H9 (cell line): ENCODE results near the gene HS6ST2. TPM values are rescaled to one million over a fixed set of nuclear protein-coding genes. Genes with fewer than 3 reads are reported as not detected.

Experiments
- DNase-seq: peaks from one replicate; pipeline ENCODE4 v3.0.0-alpha.2; 2017
- H2AFZ ChIP-seq: one replicate; pipeline ENCODE4 v1.6.1; 2013; ENCODE audit warnings: mild to moderate bottlenecking, low read length, control low read depth, moderate library complexity
- H2AK5ac ChIP-seq: 2 replicates; pipeline ENCODE4 v1.6.1; 2013; ENCODE audit warnings: low read length, control low read depth, mixed read lengths; ENCODE audit not compliant: insufficient read length
- H2BK120ac ChIP-seq: one replicate; pipeline ENCODE4 v1.6.1; 2013; ENCODE audit warnings: low read depth, mild to moderate bottlenecking, low read length, control low read depth, inconsistent platforms; ENCODE audit not compliant: poor library complexity, severe bottlenecking
- H2BK12ac ChIP-seq: 2 replicates; pipeline ENCODE4 v1.6.1; 2013; ENCODE audit warnings: low read length, control low read depth, mixed read lengths, low read depth; ENCODE audit not compliant: insufficient read length
- H2BK15ac ChIP-seq: 2 replicates; pipeline ENCODE4 v1.6.1; 2013; ENCODE audit warnings: low read depth, low read length, control low read depth
- H2BK20ac ChIP-seq: one replicate; pipeline ENCODE4 v1.6.1; 2013; ENCODE audit warnings: low read depth, mild to moderate bottlenecking, low read length, control low read depth, inconsistent platforms; ENCODE audit not compliant: poor library complexity, severe bottlenecking
- H2BK5ac ChIP-seq: 2 replicates; pipeline ENCODE4 v1.6.1; 2013; ENCODE audit warnings: low read length, control low read depth, mixed read lengths; ENCODE audit not compliant: insufficient read length
- H3K14ac ChIP-seq: 2 replicates; pipeline ENCODE4 v1.6.1; 2013; ENCODE audit warnings: low read length, control low read depth; ENCODE audit not compliant: insufficient read depth
- H3K18ac ChIP-seq: 2 replicates; pipeline ENCODE4 v1.6.1; 2013; ENCODE audit warnings: low read depth, mild to moderate bottlenecking, mixed read lengths, low read length, control low read depth; ENCODE audit not compliant: insufficient read length
- H3K23ac ChIP-seq: 2 replicates; pipeline ENCODE4 v1.6.1; 2013; ENCODE audit warnings: low read length, control low read depth, mixed read lengths, low read depth; ENCODE audit not compliant: insufficient read length
- H3K23me2 ChIP-seq: 2 replicates; pipeline ENCODE4 v1.6.1; 2013; ENCODE audit warnings: low read depth, mild to moderate bottlenecking, mixed read lengths, low read length, control low read depth; ENCODE audit not compliant: insufficient read length, poor library complexity, severe bottlenecking
- H3K27ac ChIP-seq: 2 replicates; pipeline ENCODE4 v1.5.1; 2013; ENCODE audit warnings: low read length, control low read depth, mixed read lengths, low read depth; ENCODE audit not compliant: insufficient read length
- H3K27me3 ChIP-seq: 2 replicates; pipeline ENCODE4 v1.6.1; 2013; ENCODE audit warnings: low read length, control low read depth, inconsistent platforms; ENCODE audit not compliant: insufficient read depth
- H3K4ac ChIP-seq: 2 replicates; pipeline ENCODE4 v1.6.1; 2013; ENCODE audit warnings: low read depth, mild to moderate bottlenecking, control low read depth, inconsistent platforms, low read length, moderate library complexity
- H3K4me1 ChIP-seq: 2 replicates; pipeline ENCODE4 v1.6.1; 2013; ENCODE audit warnings: low read length, control low read depth, inconsistent platforms; ENCODE audit not compliant: insufficient read depth
- H3K4me2 ChIP-seq: 2 replicates; pipeline ENCODE4 v1.6.1; 2013; ENCODE audit warnings: low read length, control low read depth, mixed read lengths; ENCODE audit not compliant: insufficient read length, insufficient read depth
- H3K56ac ChIP-seq: 2 replicates; pipeline ENCODE4 v1.6.1; 2013; ENCODE audit warnings: low read depth, mild to moderate bottlenecking, mixed read lengths, low read length, control low read depth; ENCODE audit not compliant: insufficient read length
- H3K79me1 ChIP-seq: 2 replicates; pipeline ENCODE4 v1.6.1; 2013; ENCODE audit warnings: low read depth, mild to moderate bottlenecking, moderate library complexity, low read length, control low read depth, inconsistent platforms; ENCODE audit not compliant: insufficient read depth, poor library complexity, severe bottlenecking
- H3K79me2 ChIP-seq: 2 replicates; pipeline ENCODE4 v1.6.1; 2013; ENCODE audit warnings: low read length, control low read depth, inconsistent platforms; ENCODE audit not compliant: insufficient read depth
- H3K9ac ChIP-seq: 2 replicates; pipeline ENCODE4 v1.6.1; 2013; ENCODE audit warnings: low read length, control low read depth, mixed read lengths; ENCODE audit not compliant: insufficient read length; ENCODE audit errors: extremely low read depth
- H3K9me3 ChIP-seq: one replicate; pipeline ENCODE4 v1.6.1; 2013; ENCODE audit warnings: low read depth, low read length, inconsistent platforms; ENCODE audit not compliant: control insufficient read depth
- H3T11ph ChIP-seq: one replicate; pipeline ENCODE4 v1.6.1; 2013; ENCODE audit warnings: mild to moderate bottlenecking, low read length, control low read depth, inconsistent platforms
- H4K20me1 ChIP-seq: one replicate; pipeline ENCODE4 v1.6.1; 2013; ENCODE audit not compliant: control insufficient read depth, insufficient read length, insufficient read depth
- H4K5ac ChIP-seq: 2 replicates; pipeline ENCODE4 v1.6.1; 2013; ENCODE audit warnings: low read depth, mild to moderate bottlenecking, mixed read lengths, low read length, control low read depth; ENCODE audit not compliant: insufficient read length
- H4K8ac ChIP-seq: replicated peaks from 2 replicates; pipeline ENCODE4 v1.6.1; 2013; ENCODE audit warnings: low read length, control low read depth, mixed read lengths, low read depth; ENCODE audit not compliant: insufficient read length
- H4K91ac ChIP-seq: 2 replicates; pipeline ENCODE4 v1.6.1; 2013; ENCODE audit warnings: low read depth, mild to moderate bottlenecking, moderate library complexity, mixed read lengths, low read length, control low read depth; ENCODE audit not compliant: insufficient read length
- H3K27ac Mint-ChIP-seq, 3 experiments: 2 replicates in 2 of 3; 3 replicates in 1 of 3; pipeline ENCODE4 v1.8.0; 2020 to 2021; ENCODE audit warnings: mixed read lengths in 3 of 3, mild to moderate bottlenecking in 1 of 3, moderate library complexity in 1 of 3
- H3K27me3 Mint-ChIP-seq: 2 replicates; pipeline ENCODE4 v1.8.0; 2021; ENCODE audit warnings: low read depth, mild to moderate bottlenecking, moderate library complexity, mixed read lengths
- H3K36me3 Mint-ChIP-seq, 3 experiments: 2 replicates in 2 of 3; 3 replicates in 1 of 3; pipeline ENCODE4 v1.8.0; 2020 to 2021; ENCODE audit warnings: low read depth in 3 of 3, mixed read lengths in 3 of 3; ENCODE audit not compliant: insufficient read depth in 1 of 3
- H3K4me1 Mint-ChIP-seq, 2 experiments: 2 replicates each; pipeline ENCODE4 v1.8.0; 2020; ENCODE audit warnings: mixed read lengths in 2 of 2
- H3K4me3 Mint-ChIP-seq, 2 experiments: 2 replicates in 1 of 2; 3 replicates in 1 of 2; pipeline ENCODE4 v1.8.0; 2020 to 2021; ENCODE audit warnings: mild to moderate bottlenecking in 2 of 2, mixed read lengths in 2 of 2, moderate library complexity in 1 of 2
- H3K9me3 Mint-ChIP-seq, 2 experiments: 2 replicates in 1 of 2; 3 replicates in 1 of 2; pipeline ENCODE4 v1.8.0; 2020; ENCODE audit warnings: mild to moderate bottlenecking in 2 of 2, mixed read lengths in 2 of 2, moderate library complexity in 1 of 2
- WGBS: extraction: QIAGEN DNeasy Blood & Tissue Kit; methylation state at CpG from one replicate; pipeline ENCODE4 v1.1.7; 2013; ENCODE audit warnings: missing lambda C conversion rate, low lambda C conversion rate, mixed read lengths; ENCODE audit not compliant: insufficient read length; ENCODE audit errors: extremely low coverage; 5-methylcytosine and 5-hydroxymethylcytosine counted together
- total RNA-seq: library from RNA; stranded (reverse); gene quantifications from 2 replicates; pipeline ENCODE4 v1.2.1, GENCODE V29; 2021
- TF ChIP-seq, protein P1 (sequence below): fragments of 200-600 bp; sonication (generic); conservative IDR thresholded peaks from 3 replicates; pipeline ENCODE4 v1.8.0; 2021; ENCODE audit warnings: antibody characterized with exemption, mild to moderate bottlenecking

HS6ST2 gene
- total RNA-seq, 1 experiment from 2014 or later = 4.8 TPM

- no peaks in the 10 kb centered on the region for H3K9me3 ChIP-seq
- peaks cover 0 to 2% of the 10 kb centered on the region in 2 experiments; a peak in 1 of 5 replicates for H3K9me3 Mint-ChIP-seq
- no peak overlapping the region for H4K91ac ChIP-seq
- H3T11ph ChIP-seq = no peak overlapping the region
- no peak overlapping the region for H3K23ac ChIP-seq
- H3K27me3 Mint-ChIP-seq = no peaks in the 10 kb centered on the region
- no peak overlapping the region for H3K27ac ChIP-seq
- H2BK15ac ChIP-seq = no peak overlapping the region
- H2BK5ac ChIP-seq = no peak overlapping the region
- H3K79me2 ChIP-seq = no peaks in the 10 kb centered on the region
- no peak overlapping the region for H3K56ac ChIP-seq
- no peaks in the 10 kb centered on the region for H3K23me2 ChIP-seq
- H4K20me1 ChIP-seq = no peaks in the 10 kb centered on the region
- TF ChIP-seq, protein P1, sequence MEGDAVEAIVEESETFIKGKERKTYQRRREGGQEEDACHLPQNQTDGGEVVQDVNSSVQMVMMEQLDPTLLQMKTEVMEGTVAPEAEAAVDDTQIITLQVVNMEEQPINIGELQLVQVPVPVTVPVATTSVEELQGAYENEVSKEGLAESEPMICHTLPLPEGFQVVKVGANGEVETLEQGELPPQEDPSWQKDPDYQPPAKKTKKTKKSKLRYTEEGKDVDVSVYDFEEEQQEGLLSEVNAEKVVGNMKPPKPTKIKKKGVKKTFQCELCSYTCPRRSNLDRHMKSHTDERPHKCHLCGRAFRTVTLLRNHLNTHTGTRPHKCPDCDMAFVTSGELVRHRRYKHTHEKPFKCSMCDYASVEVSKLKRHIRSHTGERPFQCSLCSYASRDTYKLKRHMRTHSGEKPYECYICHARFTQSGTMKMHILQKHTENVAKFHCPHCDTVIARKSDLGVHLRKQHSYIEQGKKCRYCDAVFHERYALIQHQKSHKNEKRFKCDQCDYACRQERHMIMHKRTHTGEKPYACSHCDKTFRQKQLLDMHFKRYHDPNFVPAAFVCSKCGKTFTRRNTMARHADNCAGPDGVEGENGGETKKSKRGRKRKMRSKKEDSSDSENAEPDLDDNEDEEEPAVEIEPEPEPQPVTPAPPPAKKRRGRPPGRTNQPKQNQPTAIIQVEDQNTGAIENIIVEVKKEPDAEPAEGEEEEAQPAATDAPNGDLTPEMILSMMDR = no peak
- H3K4me3 Mint-ChIP-seq = no peak overlapping the region
- H4K5ac ChIP-seq = no peak overlapping the region
- no CpG with 5 or more reads among the region's 5 CpGs for WGBS
- H3K9ac ChIP-seq = no peak overlapping the region
- H2AFZ ChIP-seq = no peak overlapping the region
- H2BK20ac ChIP-seq = no peak overlapping the region
- no peak for DNase-seq
- no peaks in the 10 kb centered on the region for H3K79me1 ChIP-seq
- no peak overlapping the region for H3K27ac Mint-ChIP-seq
- H4K8ac ChIP-seq = no peak overlapping the region
- no peaks in the 10 kb centered on the region for H3K27me3 ChIP-seq
- no peak overlapping the region for H2AK5ac ChIP-seq
- H3K4me1 Mint-ChIP-seq = peaks cover 41 to 47% of the 10 kb centered on the region in 2 experiments
- H3K4me2 ChIP-seq = no peak overlapping the region
- H3K4ac ChIP-seq = no peak overlapping the region
- H3K4me1 ChIP-seq = peaks cover 26% of the 10 kb centered on the region
- no peak overlapping the region for H2BK120ac ChIP-seq
- no peaks in the 10 kb centered on the region for H3K36me3 Mint-ChIP-seq
- H2BK12ac ChIP-seq = no peak overlapping the region
- H3K18ac ChIP-seq = no peak overlapping the region
- no peak overlapping the region for H3K14ac ChIP-seq
Measured at GRCh38 chrX:132820675-132821074, 137.8 kb downstream of the HS6ST2 start.
